Spleen (tissue), 7 donors: Measurements from ENCODE around the gene IDH2.

Experiments used
- CTCF ChIP-seq, 11 experiments: fragments of 200-600 bp in 7 of 11; fragments of 450-650 bp in 4 of 11; sonication (generic) in 4 of 11; IDR thresholded peaks in 8 of 11; conservative IDR thresholded peaks in 3 of 11; 1 replicate in 7 of 11; 2 replicates in 4 of 11; pipeline versions ENCODE4 v1.4.0 to v1.8.0; 2016 to 2021; ENCODE audit warnings: antibody characterized with exemption in 11 of 11, inconsistent platforms in 4 of 11, mild to moderate bottlenecking in 1 of 11
- POLR2A ChIP-seq, 3 donors: fragments of 450-650 bp; IDR thresholded peaks; one replicate each; pipeline ENCODE4 v1.5.1; 2017; ENCODE audit warnings: antibody characterized with exemption in 3 of 3, mild to moderate bottlenecking in 1 of 3
- POLR2AphosphoS5 ChIP-seq, 3 donors: sonication (generic); formaldehyde crosslinking; IDR thresholded peaks; one replicate each; pipeline ENCODE4 v1.5.1; 2017; ENCODE audit warnings: antibody characterized with exemption in 3 of 3
- donor health status: DM: no; HTN: no; CAD: no; lungs with moderate emphysema.
- donor health status: DM: no; HTN: no; CAD: no.
- donor health status: DM: no; HTN: no; CAD: no.

DNA sequence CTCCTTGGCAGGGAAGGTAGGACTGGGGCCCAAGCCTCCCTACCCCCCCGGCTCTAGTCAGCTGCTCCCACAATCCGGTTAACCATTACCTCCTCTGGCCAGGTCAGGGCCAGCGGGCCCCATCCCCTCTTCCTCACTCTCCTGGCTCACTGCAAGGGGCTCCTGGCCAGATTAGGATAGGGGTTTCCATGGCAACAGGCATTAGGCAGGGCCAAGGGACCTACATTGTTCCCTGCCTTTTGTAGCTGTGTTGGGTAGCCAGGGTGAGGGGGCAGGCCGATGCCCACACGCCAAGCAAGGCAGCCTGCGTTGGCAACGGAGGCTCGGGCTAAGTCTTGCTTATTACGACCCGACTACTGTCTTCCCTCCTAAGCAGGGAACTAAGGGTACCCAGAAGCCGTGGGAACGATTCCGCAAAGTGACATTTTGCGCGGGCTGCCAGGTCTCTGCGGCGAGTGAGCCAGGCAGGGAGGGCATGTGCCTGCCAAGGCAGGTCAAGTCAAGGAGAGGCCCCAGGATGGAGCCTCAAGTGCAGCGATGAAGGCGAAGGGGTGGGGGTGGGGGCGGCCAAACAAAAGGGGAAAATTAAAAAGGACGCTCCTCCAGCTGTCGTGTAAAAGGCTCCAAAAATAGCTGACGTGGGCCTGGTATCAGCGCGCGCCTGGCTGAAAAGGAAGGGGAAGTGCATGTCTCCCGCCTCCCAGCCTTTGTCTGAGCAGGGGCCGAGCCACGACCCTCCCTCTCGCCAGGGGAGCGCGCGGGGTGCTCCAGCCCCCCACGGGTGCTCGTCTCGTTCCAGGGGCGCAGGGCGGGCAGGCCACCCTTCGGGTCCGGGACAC is 919 bp downstream of the IDH2 start:
- TF ChIP-seq POLR2A (IDR thresholded peaks at IDR 0.05) (no peak), CTCF (IDR thresholded peaks at IDR 0.05 in 8 of 11, conservative IDR thresholded peaks at IDR 0.05 in 3 of 11) (no peak), POLR2AphosphoS5 (IDR thresholded peaks at IDR 0.05) (no peak)
